ENCODE measurements around the gene FKBP1A. TPM values are rescaled to one million over a fixed set of nuclear protein-coding genes. Genes with fewer than 3 reads are reported as not detected.

FKBP1A gene
- total and polyA plus RNA-seq, 9 of the 15 experiments (the other 6 are each of a cell fraction or from before 2014, with no cell fraction given) = 48.8 to 502 (median 89.6) TPM

DNA sequence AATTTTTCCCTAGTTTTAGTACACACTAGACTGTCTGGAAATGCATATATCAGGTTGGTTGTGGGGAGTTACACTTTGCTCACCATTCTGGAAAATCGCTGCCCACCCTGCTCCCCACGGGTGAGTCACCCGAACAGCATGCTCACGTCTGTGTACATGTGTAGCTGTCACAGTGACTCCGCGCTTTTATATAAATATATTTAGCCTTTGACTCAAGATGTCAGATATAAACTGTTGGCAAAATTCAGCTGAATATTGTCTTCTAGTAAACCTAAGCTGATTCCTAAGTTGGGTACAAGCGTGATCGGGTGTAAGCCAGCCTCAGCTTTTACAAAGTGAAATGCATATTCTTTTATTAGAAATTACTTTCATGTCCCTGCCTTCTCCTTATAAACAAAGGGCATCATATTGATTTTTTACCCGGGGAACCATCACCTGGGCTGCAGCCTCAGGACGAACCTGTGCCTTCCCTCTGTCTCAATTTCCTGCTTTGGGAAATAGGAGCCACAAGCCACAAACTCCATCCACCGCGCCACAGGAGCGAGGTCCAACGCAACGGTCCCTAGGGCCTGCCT, 68.2 kb downstream of the FKBP1A start:
- H3K9me3 ChIP-seq (replicated peaks; ENCODE audit: control insufficient read depth, insufficient read depth, low read depth, low read length) = no peaks in the 10 kb centered on the region
- no TSS peak for BruUV-seq (replicated peaks)
- no peaks in the 10 kb centered on the region for H3K9me1 ChIP-seq (ENCODE audit: control insufficient read depth, insufficient read depth, low read length)
- CTCF ChIA-PET (ENCODE audit: low intra/inter-chr PET ratio) = interaction anchor here (0.6 kb wide), 1 partner anchor 173 kb away, joined by 4 read pairs; no protein-coding TSS in a partner anchor
- peak overlapping the region; percentile 60 for H2AFZ ChIP-seq (ENCODE audit: low read depth, low read length)
- peak overlapping the region; percentile 61; the same call in 2 of the 3 replicates for H3K27ac ChIP-seq (ENCODE audit: extremely low read depth, low read depth, low read length)
- H3K79me2 ChIP-seq (ENCODE audit: control insufficient read depth, insufficient read depth, low read length) = peaks cover 42% of the 10 kb centered on the region
- H3K4me2 ChIP-seq (ENCODE audit: insufficient read depth, low read length) = peak overlapping the region; percentile 86
- peaks cover 20 to 35% of the 10 kb centered on the region in 2 experiments; a peak in 4 of 5 replicates for H3K4me1 ChIP-seq (replicated peaks in 1 of 2; ENCODE audit: control insufficient read depth in 2 of 2, insufficient read depth in 2 of 2, low read length in 2 of 2)
- H3K4me3 ChIP-seq = peak overlapping the region; percentile 55
- FAIRE-seq = peak; percentile 70
- H4K20me1 ChIP-seq (replicated peaks; ENCODE audit: control insufficient read depth, insufficient read depth, low read length) = peaks cover 7% of the 10 kb centered on the region; the same call in 1 of the 2 replicates
- H3K27me3 ChIP-seq (ENCODE audit: control insufficient read depth in 2 of 2, insufficient read depth in 2 of 2, low read length in 2 of 2) = no peaks in the 10 kb centered on the region
- in situ Hi-C loops (cut with MboI) = no loop called here
- intact Hi-C loops (cut with micrococcal nuclease) = loop anchor here (5.0 to 10.0 kb wide), 2 partner anchors 68 to 140 kb away; partner anchors contain the start of genes FKBP1A and NSFL1C
- WGBS (ENCODE audit: insufficient coverage, low coverage, missing lambda C conversion rate) = 12% methylated on average over 11 of the region's 15 CpGs
- POLR2A ChIA-PET = interaction anchor here (0.9 to 1.4 kb wide), 4 partner anchors 9 to 143 kb away, joined by 3 to 8 read pairs (median 3); no protein-coding TSS in a partner anchor
- peak in 2 of 4 experiments; percentile 31 to 39 for DNase-seq (ENCODE audit: extremely low read depth in 1 of 4, low spot score in 3 of 4)
- peaks cover 5% of the 10 kb centered on the region; the same call in 2 of the 3 replicates for H3K36me3 ChIP-seq (ENCODE audit: control insufficient read depth, insufficient read depth, low read length)
- H3K9ac ChIP-seq (ENCODE audit: insufficient read depth in 1 of 2, low read depth in 2 of 2, low read length in 2 of 2) = peak overlapping the region; percentile 97 to 99
- ATAC-seq = no peak
- TF ChIP-seq EP400 (IDR thresholded peaks at IDR 0.05) (no peak), FOS (IDR thresholded peaks at IDR 0.05; ENCODE audit: extremely low read depth, insufficient read length) (no peak), ZFP36 (IDR thresholded peaks at IDR 0.05; ENCODE audit: low read depth, low read length, partially characterized antibody) (no peak), MCM2 (IDR thresholded peaks at IDR 0.05; ENCODE audit: low read depth) (no peak), ZNF253 (CRISPR knock-in tag; conservative IDR thresholded peaks at IDR 0.05) (no peak), BDP1 (IDR thresholded peaks at IDR 0.05; ENCODE audit: insufficient read depth, insufficient read length) (no peak), CHD2 (IDR thresholded peaks at IDR 0.05; ENCODE audit: low read depth, low read length) (no peak), PURB (CRISPR knock-in tag; IDR thresholded peaks at IDR 0.05; ENCODE audit: low read depth) (no peak), SMAD3 (CRISPR knock-in tag; conservative IDR thresholded peaks at IDR 0.05) (no peak), ZNF583 (CRISPR knock-in tag; IDR thresholded peaks at IDR 0.05) (no peak), DACH1 (IDR thresholded peaks at IDR 0.05; ENCODE audit: partially characterized antibody) (no peak), MEIS2 (IDR thresholded peaks at IDR 0.05; ENCODE audit: partially characterized antibody) (no peak), FOSL1 (tag; conservative IDR thresholded peaks at IDR 0.05) (peak; percentile 33), ZNF707 (CRISPR knock-in tag; conservative IDR thresholded peaks at IDR 0.05) (no peak)
- TF ChIP-seq, protein P1, sequence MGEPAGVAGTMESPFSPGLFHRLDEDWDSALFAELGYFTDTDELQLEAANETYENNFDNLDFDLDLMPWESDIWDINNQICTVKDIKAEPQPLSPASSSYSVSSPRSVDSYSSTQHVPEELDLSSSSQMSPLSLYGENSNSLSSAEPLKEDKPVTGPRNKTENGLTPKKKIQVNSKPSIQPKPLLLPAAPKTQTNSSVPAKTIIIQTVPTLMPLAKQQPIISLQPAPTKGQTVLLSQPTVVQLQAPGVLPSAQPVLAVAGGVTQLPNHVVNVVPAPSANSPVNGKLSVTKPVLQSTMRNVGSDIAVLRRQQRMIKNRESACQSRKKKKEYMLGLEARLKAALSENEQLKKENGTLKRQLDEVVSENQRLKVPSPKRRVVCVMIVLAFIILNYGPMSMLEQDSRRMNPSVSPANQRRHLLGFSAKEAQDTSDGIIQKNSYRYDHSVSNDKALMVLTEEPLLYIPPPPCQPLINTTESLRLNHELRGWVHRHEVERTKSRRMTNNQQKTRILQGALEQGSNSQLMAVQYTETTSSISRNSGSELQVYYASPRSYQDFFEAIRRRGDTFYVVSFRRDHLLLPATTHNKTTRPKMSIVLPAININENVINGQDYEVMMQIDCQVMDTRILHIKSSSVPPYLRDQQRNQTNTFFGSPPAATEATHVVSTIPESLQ (CRISPR knock-in tag; IDR thresholded peaks at IDR 0.05) = no peak
- TF ChIP-seq, protein P2, sequence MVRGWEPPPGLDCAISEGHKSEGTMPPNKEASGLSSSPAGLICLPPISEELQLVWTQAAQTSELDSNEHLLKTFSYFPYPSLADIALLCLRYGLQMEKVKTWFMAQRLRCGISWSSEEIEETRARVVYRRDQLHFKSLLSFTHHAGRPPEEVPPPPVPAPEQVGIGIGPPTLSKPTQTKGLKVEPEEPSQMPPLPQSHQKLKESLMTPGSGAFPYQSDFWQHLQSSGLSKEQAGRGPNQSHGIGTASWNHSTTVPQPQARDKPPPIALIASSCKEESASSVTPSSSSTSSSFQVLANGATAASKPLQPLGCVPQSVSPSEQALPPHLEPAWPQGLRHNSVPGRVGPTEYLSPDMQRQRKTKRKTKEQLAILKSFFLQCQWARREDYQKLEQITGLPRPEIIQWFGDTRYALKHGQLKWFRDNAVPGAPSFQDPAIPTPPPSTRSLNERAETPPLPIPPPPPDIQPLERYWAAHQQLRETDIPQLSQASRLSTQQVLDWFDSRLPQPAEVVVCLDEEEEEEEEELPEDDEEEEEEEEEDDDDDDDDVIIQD (CRISPR knock-in tag; IDR thresholded peaks at IDR 0.05) = no peak

Data from K562 (cell line).